ENCODE results near the gene FBXW8. TPM values are rescaled to one million over a fixed set of nuclear protein-coding genes. Genes with fewer than 3 reads are reported as not detected.

The FBXW8 gene
- total RNA-seq, 1 experiment from 2014 or later: 17.2 TPM

GRCh38 chr12:117031843-117032592 lies 121.3 kb downstream of the FBXW8 start:
- no peak overlapping the region for H3K4me3 ChIP-seq
- DNase-seq: no peak
- peaks cover 13% of the 10 kb centered on the region; the same call in 1 of the 2 replicates for H3K36me3 ChIP-seq
- no peaks in the 10 kb centered on the region for H3K9me3 ChIP-seq
- no peaks in the 10 kb centered on the region for H3K27me3 ChIP-seq

- peaks cover 10% of the 10 kb centered on the region; the same call in 1 of the 2 replicates for H3K36me3 ChIP-seq
- no peaks in the 10 kb centered on the region for H3K27me3 ChIP-seq
- no peaks in the 10 kb centered on the region for H3K9me3 ChIP-seq
- no peak overlapping the region for H3K4me3 ChIP-seq
- no peak for DNase-seq
Measured at GRCh38 chr12:117032593-117033381, 122.0 kb downstream of the FBXW8 start.

GRCh38 chr12:117033382-117034221 lies 122.9 kb downstream of the FBXW8 start:
- no peak for DNase-seq
- Histone ChIP-seq H3K4me3 (no peak overlapping the region), H3K9me3 (no peaks in the 10 kb centered on the region), H3K27me3 (no peaks in the 10 kb centered on the region), H3K36me3 (peaks cover 5% of the 10 kb centered on the region; the same call in 1 of the 2 replicates)

- Histone ChIP-seq H3K9me3 (no peaks in the 10 kb centered on the region), H3K27me3 (no peaks in the 10 kb centered on the region), H3K36me3 (no peaks in the 10 kb centered on the region; the same call in 1 of the 2 replicates), H3K4me3 (no peak overlapping the region)
- no peak for DNase-seq
Measured at GRCh38 chr12:117034249-117034648, 123.5 kb downstream of the FBXW8 start.

GRCh38 chr12:117034701-117035151 lies 124.0 kb downstream of the FBXW8 start:
- no peaks in the 10 kb centered on the region for H3K27me3 ChIP-seq
- no peak for DNase-seq
- H3K4me3 ChIP-seq: no peak overlapping the region
- no peaks in the 10 kb centered on the region for H3K9me3 ChIP-seq
- H3K36me3 ChIP-seq: no peaks in the 10 kb centered on the region; the same call in 1 of the 2 replicates

- H3K27me3 ChIP-seq: no peaks in the 10 kb centered on the region
- no peaks in the 10 kb centered on the region; the same call in 1 of the 2 replicates for H3K36me3 ChIP-seq
- no peaks in the 10 kb centered on the region for H3K9me3 ChIP-seq
- no peak for DNase-seq
- no peak overlapping the region for H3K4me3 ChIP-seq
Measured at GRCh38 chr12:117035287-117035686, 124.5 kb downstream of the FBXW8 start.

- H3K4me3 ChIP-seq: no peak overlapping the region
- DNase-seq: no peak
- no peaks in the 10 kb centered on the region for H3K27me3 ChIP-seq
- no peaks in the 10 kb centered on the region for H3K9me3 ChIP-seq
- H3K36me3 ChIP-seq: no peaks in the 10 kb centered on the region
Measured at GRCh38 chr12:117036046-117036445, 125.3 kb downstream of the FBXW8 start.

GRCh38 chr12:117036547-117036946 lies 125.8 kb downstream of the FBXW8 start:
- H3K27me3 ChIP-seq: no peaks in the 10 kb centered on the region
- H3K36me3 ChIP-seq: no peaks in the 10 kb centered on the region
- no peak overlapping the region for H3K4me3 ChIP-seq
- H3K9me3 ChIP-seq: no peaks in the 10 kb centered on the region
- DNase-seq: no peak

- no peaks in the 10 kb centered on the region for H3K27me3 ChIP-seq
- no peak for DNase-seq
- no peaks in the 10 kb centered on the region for H3K36me3 ChIP-seq
- no peaks in the 10 kb centered on the region for H3K9me3 ChIP-seq
- no peak overlapping the region for H3K4me3 ChIP-seq
Measured at GRCh38 chr12:117037289-117038022, 126.7 kb downstream of the FBXW8 start.

- Histone ChIP-seq H3K4me3 (no peak overlapping the region), H3K27me3 (no peaks in the 10 kb centered on the region), H3K36me3 (no peaks in the 10 kb centered on the region), H3K9me3 (no peaks in the 10 kb centered on the region)
- no peak for DNase-seq
Measured at GRCh38 chr12:117038023-117038680, 127.4 kb downstream of the FBXW8 start.

- H3K36me3 ChIP-seq: no peaks in the 10 kb centered on the region
- H3K4me3 ChIP-seq: no peak overlapping the region
- H3K9me3 ChIP-seq: no peaks in the 10 kb centered on the region
- H3K27me3 ChIP-seq: no peaks in the 10 kb centered on the region
- DNase-seq: no peak
Measured at GRCh38 chr12:117038919-117039318, 128.2 kb downstream of the FBXW8 start.

- Histone ChIP-seq H3K9me3 (no peaks in the 10 kb centered on the region), H3K36me3 (no peaks in the 10 kb centered on the region), H3K4me3 (no peak overlapping the region), H3K27me3 (no peaks in the 10 kb centered on the region)
- no peak for DNase-seq
Measured at GRCh38 chr12:117039891-117040309, 129.2 kb downstream of the FBXW8 start.

GRCh38 chr12:117040496-117040895 lies 129.7 kb downstream of the FBXW8 start:
- H3K27me3 ChIP-seq: no peaks in the 10 kb centered on the region
- H3K4me3 ChIP-seq: no peak overlapping the region
- DNase-seq: no peak
- H3K9me3 ChIP-seq: no peaks in the 10 kb centered on the region
- no peaks in the 10 kb centered on the region for H3K36me3 ChIP-seq

- Histone ChIP-seq H3K9me3 (no peaks in the 10 kb centered on the region), H3K27me3 (no peaks in the 10 kb centered on the region), H3K36me3 (no peaks in the 10 kb centered on the region), H3K4me3 (no peak overlapping the region)
- no peak for DNase-seq
Measured at GRCh38 chr12:117041798-117042170, 131.0 kb downstream of the FBXW8 start.

GRCh38 chr12:117042171-117042842 lies 131.6 kb downstream of the FBXW8 start:
- peak; percentile 20 for DNase-seq
- no peaks in the 10 kb centered on the region for H3K36me3 ChIP-seq
- H3K27me3 ChIP-seq: no peaks in the 10 kb centered on the region
- H3K9me3 ChIP-seq: no peaks in the 10 kb centered on the region
- no peak overlapping the region for H3K4me3 ChIP-seq
